Measurements from ENCODE around the gene SIK1. TPM values are rescaled to one million over a fixed set of nuclear protein-coding genes. Genes with fewer than 3 reads are reported as not detected.
"Not testable (repeated sequence)": the region's sequence is repeated elsewhere in the genome, so short reads cannot be mapped to it uniquely, and the experiment has no call there.

The SIK1 gene
- 10 to 100 TPM in 1 of 10 donors, 1 to 10 TPM in 8, under 1 TPM in 1; 0.22 to 12.8 (median 3.1) TPM for polyA plus RNA-seq (ENCODE audit: insufficient read length in 10 of 10)
- long read RNA-seq, donor 1, result 0 reads
- long read RNA-seq, donor 2, result 0 reads
- long read RNA-seq, donor 3, result 0 reads
- long read RNA-seq, donor 4, result 0 reads
- long read RNA-seq, donor 5, result 0 reads
- long read RNA-seq, donor 6, partial matches to known transcripts, result 5 of 5 reads
- long read RNA-seq, donor 6, other reads (novel, unspliced or antisense), result 0 of 5 reads
- long read RNA-seq, donor 7, result 0 reads
- long read RNA-seq, donor 8, result 0 reads
- long read RNA-seq, donor 9, result 0 reads

- DNase-seq, result not testable (repeated sequence)
Observed at GRCh38 chr21:43426404-43427241, at the start of gene SIK1. Gene SIK1, minus strand, starts transcription at chr21:43427131. Its CDS starts 953 bp downstream, at chr21:43426178.

DNA sequence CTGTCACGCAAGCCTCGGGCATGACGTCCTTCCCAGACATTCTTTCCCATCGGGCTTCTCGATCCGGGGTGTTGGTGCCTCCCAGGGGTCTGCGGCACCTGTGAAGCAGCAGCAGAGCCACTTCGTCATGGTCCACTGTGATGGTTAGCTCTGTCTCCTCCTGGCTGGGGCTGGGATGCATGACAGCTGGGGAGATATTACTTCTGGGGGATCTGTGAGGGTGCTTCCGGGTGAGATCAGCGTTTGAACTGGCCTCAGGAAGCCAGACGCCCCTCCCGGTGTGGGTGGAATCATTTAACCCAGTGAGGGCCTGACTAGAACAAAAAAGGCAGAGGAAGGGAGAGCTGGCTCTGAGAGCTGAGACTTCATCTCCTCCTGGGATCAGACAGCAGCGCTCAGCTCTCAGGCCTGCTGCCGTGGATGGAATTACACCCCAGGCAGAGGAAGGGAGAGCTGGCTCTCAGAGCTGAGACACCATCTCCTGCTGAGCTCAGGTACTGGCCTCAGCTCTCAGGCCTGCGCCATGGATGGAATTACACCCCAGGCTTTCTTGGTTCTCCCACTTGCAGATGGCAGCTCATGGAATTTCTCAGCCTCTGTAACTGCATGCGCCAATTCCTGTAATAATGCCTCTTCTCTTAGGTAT lies 44.8 kb upstream of the SIK1 start:
- DNase-seq, result not testable (repeated sequence)

GRCh38 chr21:43469719-43470458 lies 43.0 kb upstream of the SIK1 start:
- not testable (repeated sequence) for DNase-seq

DNA sequence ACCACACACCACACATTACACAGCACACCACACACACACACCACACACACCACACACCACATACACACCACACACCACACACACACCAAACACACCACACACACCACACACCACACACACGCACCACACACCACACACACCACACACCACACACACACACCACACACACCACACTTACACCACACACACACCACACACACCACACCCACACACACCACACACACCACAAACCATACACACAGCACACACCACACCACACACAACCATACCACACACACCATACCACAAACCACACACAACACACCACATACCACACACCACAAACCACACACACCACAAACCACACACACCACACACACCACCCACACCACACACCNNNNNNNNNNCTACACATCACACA lies 40.9 kb upstream of the SIK1 start:
- DNase-seq, result no peak

DNA sequence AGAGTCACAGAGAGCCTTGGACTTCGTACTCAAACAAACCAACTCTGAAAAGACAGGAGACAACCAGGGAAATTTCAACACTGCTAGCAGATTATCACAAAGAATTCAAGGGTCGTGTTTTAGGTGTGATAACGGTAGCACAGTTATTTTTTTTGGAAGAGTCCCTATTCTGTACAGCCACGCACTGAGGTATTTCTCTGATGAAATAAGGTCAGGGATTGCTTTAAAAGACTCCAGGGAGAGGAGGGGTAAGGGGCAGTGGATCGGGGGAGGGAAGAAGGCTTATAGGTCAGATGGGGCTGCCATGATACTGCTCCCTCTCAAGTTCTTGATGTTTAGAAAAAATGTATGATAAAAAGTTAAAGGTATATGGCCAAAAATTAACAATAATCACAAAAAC lies 38.2 kb upstream of the SIK1 start:
- DNase-seq, result not testable (repeated sequence)

GRCh38 chr21:43463498-43464261 lies 36.7 kb upstream of the SIK1 start:
- not testable (repeated sequence) for DNase-seq

- not testable (repeated sequence) for DNase-seq
Observed at GRCh38 chr21:43462932-43463331, 36.0 kb upstream of the SIK1 start.

DNA sequence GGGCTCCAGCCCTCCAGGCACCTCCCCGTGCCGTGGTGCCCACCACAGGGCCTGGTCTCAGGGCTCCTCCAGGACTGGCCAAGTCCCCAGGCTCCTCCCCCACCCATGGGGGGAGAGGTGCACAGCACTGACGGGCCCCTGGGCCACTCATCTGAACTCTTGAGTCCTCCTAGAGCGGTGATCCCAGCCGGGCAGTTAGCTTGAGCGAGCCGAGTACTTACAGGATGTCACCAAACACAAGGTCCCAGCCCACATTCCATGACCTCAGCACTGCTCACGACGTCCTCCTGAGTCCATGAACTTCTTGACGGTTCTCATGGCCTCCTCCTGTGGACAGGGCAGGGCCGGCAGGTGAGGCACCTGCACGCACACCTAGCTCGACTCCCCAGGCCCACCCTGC lies 33.5 kb upstream of the SIK1 start:
- DNase-seq, result not testable (repeated sequence)

DNA sequence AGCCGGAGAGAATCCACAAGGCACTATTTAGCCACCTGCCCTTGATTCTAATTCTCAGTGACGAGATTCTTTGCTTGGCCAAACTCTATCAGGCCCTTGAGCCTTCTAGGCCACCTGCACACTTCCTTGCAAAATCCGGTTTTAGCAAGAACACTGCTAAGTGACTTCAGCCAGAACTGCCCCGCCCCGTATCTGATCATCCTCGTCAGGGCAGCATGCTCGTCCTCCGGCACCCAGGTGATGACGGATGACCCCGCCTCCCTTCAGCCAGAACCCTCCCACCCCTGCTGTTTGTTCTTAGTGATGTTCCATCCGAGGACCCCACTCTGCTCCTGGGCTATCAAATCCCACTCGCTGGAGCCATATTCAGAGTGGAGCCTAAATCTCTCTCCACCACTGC lies 32.1 kb upstream of the SIK1 start:
- DNase-seq, result not testable (repeated sequence)

DNA sequence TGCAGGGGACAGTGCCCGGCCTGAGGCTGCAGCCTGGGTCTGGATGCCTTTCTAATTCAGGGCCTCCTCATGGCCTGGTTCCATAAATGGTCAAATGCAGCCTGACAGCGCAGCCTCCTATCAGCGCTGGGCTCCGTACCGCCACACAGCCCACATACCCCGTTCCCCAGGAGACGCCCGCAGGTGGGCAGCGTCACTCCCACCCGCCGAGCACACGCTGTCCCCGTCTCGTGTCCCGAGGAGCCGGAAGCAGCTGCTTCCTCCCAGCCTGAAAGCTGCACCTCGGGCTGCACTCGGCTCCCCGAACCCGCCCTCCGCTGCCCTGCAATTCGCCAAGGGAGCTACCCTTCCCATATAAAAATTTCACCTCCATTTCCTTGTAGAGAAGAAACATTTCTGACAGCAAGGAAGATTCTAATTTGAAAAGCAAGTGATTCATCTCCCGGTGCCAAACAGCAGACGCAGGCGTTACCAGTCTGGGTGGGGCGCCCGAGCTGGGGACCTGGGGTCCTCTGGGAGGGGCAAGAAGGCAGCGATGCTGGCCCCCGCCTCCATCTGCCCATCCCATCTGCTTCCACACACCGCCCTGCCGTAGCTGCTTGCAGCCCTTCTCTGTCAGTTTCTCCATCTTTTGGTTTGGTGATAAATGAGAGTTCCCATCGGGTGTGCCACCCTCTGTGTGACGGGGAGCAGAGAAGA lies 29.8 kb upstream of the SIK1 start:
- DNase-seq, result not testable (repeated sequence)

DNA sequence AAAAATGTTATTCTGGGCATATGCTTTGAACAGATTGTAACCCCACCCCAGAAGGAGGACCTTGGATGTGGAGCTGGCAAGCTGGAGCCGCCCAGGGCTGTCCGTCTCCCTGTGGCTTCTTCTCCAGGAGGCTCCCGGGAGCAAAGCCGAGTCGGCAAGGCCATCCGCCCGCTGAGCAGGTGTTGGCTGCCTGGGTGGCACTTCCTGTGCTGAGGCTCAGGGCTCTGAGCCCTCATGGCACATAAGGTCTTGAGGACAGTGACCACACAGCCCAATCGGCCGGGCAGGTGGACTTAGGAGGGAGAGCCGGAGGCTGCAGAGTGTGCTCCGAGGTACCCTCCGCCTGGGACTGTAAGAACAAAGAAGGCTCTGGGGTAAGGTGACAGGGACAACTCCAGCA lies 28.8 kb upstream of the SIK1 start:
- DNase-seq, result not testable (repeated sequence)

DNA sequence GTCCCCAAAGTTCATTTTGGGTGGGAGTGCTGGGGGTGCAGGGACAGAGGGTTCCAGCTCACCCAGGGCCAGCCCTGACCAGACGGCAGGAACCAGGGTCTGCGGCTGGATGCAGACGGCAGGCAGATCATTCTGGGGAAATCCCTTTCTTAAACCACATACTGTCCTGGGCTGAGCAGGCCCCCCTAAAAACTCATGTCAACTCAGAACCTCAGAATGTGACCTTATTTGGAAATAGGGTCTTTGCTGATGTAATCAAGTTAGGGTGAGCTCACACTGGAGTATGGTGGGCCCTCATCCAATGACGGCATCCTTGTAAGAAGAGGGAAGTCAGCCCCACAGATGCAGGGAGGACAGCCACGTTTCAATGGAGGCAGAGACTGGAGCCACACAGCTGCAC lies 27.2 kb upstream of the SIK1 start:
- not testable (repeated sequence) for DNase-seq

- DNase-seq, result not testable (repeated sequence)
Observed at GRCh38 chr21:43451850-43452249, 24.9 kb upstream of the SIK1 start.

DNA sequence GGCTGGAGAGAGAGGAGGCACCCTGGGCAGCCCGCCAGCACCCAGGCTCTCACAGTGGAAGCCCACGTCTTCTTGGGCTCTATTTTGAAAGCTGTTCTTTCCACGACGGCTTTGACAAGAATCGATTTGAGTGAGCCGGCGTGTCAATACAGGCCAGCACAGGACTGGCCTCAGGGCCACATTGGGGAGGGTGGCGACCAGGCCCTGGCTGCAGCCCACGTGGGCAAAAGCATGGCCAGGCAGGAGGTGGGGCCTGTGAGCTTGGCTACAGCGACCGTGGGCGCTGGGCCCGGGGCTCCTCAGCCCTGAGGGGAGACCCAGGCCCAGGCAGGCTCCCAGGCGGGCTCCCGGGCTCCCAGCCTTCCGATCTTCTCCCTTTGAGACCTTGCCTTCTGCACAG lies 23.4 kb upstream of the SIK1 start:
- DNase-seq, result not testable (repeated sequence)

DNA sequence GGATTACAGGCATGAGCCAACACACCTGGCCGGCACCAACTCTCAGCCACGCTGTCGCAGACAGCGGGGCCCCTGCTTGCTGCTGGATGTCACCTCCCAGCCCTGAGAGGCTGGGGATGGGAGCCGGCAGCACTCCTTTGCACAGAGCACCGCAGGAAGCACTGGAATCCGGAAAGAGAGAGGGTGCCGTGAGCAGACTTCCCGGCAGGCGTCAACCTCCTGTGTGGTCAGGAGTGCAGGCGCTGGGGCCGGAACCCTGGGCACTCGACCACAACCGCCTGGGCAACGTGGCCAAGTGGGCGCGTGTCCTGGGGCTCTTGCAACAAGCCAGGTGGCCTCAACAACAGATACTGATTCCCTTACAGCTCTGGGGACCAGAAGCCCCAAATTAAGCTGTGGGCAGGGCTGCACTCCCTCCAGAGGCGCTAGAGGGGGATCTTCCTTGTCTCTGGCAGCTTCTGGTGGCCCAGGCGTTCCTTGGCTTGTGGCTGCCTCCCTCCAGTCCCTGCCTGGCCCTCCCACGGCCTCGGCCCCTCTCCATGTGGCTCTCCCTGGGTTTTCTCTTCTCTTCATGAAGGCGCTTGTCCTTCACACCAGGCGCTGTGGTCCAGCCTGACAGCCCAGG lies 20.5 kb upstream of the SIK1 start:
- not testable (repeated sequence) for DNase-seq

GRCh38 chr21:43446277-43446932 lies 19.5 kb upstream of the SIK1 start:
- DNase-seq, result not testable (repeated sequence)

DNA sequence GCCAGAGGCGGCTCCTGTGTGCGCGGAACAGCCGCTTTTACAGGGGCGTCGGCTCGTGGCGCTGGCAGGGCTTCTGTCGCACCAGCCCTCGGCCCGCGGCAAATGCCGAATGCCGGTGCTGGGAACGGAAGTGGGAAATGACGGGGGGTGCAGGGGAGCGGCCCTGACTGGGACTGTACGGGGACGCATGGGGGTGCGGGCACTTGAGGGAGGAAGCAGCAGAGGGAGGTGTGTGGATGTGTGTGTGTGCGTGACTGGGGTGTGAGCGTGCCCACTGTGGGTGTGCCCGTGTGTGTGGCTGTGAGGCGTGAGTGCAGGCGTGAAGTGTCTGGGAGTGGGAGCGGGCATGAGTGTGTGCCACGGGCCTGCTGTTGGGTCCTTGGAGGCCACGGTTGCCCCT lies 17.6 kb upstream of the SIK1 start:
- DNase-seq, result not testable (repeated sequence)

DNA sequence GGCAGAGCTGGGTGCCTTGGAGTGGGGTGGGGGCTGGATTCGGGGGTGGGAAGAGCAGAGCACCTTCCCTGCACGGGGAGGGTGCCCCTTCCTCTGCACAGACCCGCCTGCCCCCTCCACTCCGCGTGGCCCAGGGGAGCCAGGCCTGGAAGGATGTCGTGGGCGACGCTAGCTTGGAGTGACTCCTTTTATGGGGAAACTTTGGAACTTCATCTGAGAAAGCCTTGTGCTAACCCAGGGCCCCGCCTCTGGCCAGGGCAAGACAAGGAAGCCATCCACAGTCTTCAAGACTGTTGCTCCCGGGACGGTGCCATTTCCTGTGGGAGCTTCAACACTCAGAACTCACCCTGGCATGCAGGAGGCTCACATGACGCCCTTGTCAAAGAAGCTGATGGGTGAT lies 15.6 kb upstream of the SIK1 start:
- DNase-seq, result not testable (repeated sequence)
